Measurements from ENCODE around the gene CAMK1D. TPM values are rescaled to one million over a fixed set of nuclear protein-coding genes. Genes with fewer than 3 reads are reported as not detected.

The CAMK1D gene
- total and polyA plus RNA-seq, 2 donors (not counting 3 experiments of a cell fraction or from before 2014, with no cell fraction given) = 0.37 to 4.2 TPM

- FAIRE-seq (no peak), DNase-seq (ENCODE audit: low read depth, low spot score) (no peak)
- H3K27me3 ChIP-seq (ENCODE audit: control insufficient read depth in 2 of 2, insufficient read depth in 2 of 2, low read length in 2 of 2) = no peaks in the 10 kb centered on the region
- H3K79me2 ChIP-seq (ENCODE audit: control insufficient read depth, insufficient read depth, low read length) = no peaks in the 10 kb centered on the region
- H3K4me3 ChIP-seq (replicated peaks in 1 of 3; ENCODE audit: insufficient read depth in 1 of 3, low read depth in 1 of 3, low read length in 3 of 3) = no peak overlapping the region
- H3K4me1 ChIP-seq (ENCODE audit: control insufficient read depth, extremely low read depth, insufficient read depth, low read length) = no peaks in the 10 kb centered on the region
- no peaks in the 10 kb centered on the region for H3K36me3 ChIP-seq (ENCODE audit: control insufficient read depth in 2 of 2, extremely low read depth in 1 of 2, insufficient read depth in 2 of 2, low read length in 2 of 2)
- H3K4me2 ChIP-seq (ENCODE audit: insufficient read depth, low read length) = no peak overlapping the region
- no peaks in the 10 kb centered on the region for H3K9me3 ChIP-seq (replicated peaks; ENCODE audit: control insufficient read depth, insufficient read depth, low read length)
- no peak overlapping the region for H3K27ac ChIP-seq (ENCODE audit: insufficient read depth, low read depth, low read length)
- H3K9ac ChIP-seq (replicated peaks; ENCODE audit: extremely low read depth, insufficient read depth, low read length) = no peak overlapping the region
- POLR2A ChIA-PET = no interaction called here
- no peaks in the 10 kb centered on the region for H3K9me1 ChIP-seq (replicated peaks; ENCODE audit: control insufficient read depth, extremely low read depth, insufficient read depth, low read length)
- intact Hi-C loops (cut with micrococcal nuclease) (no loop called here), dilution Hi-C loops (cut with MboI; ENCODE audit: extremely low pct_ligation_motif_present, low sequenced_read_pairs) (no loop called here)
- H2AFZ ChIP-seq (ENCODE audit: low read depth, low read length) = no peak overlapping the region
- TF ChIP-seq GATA2 (IDR thresholded peaks at IDR 0.05; ENCODE audit: insufficient read depth, insufficient read length, low read depth, low read length) (no peak), CTCF (IDR thresholded peaks at IDR 0.05; ENCODE audit: extremely low read depth in 1 of 2, insufficient read depth in 1 of 2, low read depth in 1 of 2, low read length in 2 of 2) (no peak), POLR2AphosphoS5 (IDR thresholded peaks at IDR 0.05; ENCODE audit: insufficient read depth, low read depth, low read length) (no peak), MAX (IDR thresholded peaks at IDR 0.05; ENCODE audit: insufficient read depth, insufficient read length) (no peak), EZH2 (IDR thresholded peaks at IDR 0.05; ENCODE audit: borderline replicate concordance, low read depth, low read length, severe bottlenecking) (no peak), MYC (IDR thresholded peaks at IDR 0.05; ENCODE audit: low read depth, low read length) (no peak), FOS (IDR thresholded peaks at IDR 0.05; ENCODE audit: borderline replicate concordance, insufficient read depth, low read length) (no peak), JUN (IDR thresholded peaks at IDR 0.05; ENCODE audit: borderline replicate concordance, insufficient read depth, insufficient read length, low read depth) (no peak), POLR2A (IDR thresholded peaks at IDR 0.05; ENCODE audit: low read depth, low read length) (no peak)
- no peaks in the 10 kb centered on the region for H4K20me1 ChIP-seq (replicated peaks; ENCODE audit: control insufficient read depth, extremely low read depth, insufficient read depth, low read length)
- CTCF ChIA-PET = interaction anchor here (2.3 kb wide), 1 partner anchor 143 kb away, joined by 6 read pairs; no protein-coding TSS in a partner anchor
- BruUV-seq (replicated peaks) = no TSS peak
Observed at GRCh38 chr10:12513003-12513365, 163.6 kb downstream of the CAMK1D start.

Data from endothelial cell of umbilical vein (primary cell).